Dendritic cell treated with granulocyte-macrophage colony-stimulating factor and Interleukin-4, amounts not matched to agents 40 ng/mL and 50 ng/mL, for 4 days (primary cell): ENCODE results near the gene GPN3.
A peak's percentile ranks its signal among the peaks of the same experiment; 100 is the strongest.
"Not testable (repeated sequence)": the region's sequence is repeated elsewhere in the genome, so short reads cannot be mapped to it uniquely, and the experiment has no call there.

Experiments
- H3K27ac Mint-ChIP-seq: one replicate; pipeline ENCODE4 v1.8.0; 2022; ENCODE audit warnings: mild to moderate bottlenecking, mixed read lengths
- H3K27me3 Mint-ChIP-seq: one replicate; pipeline ENCODE4 v1.8.0; 2022; ENCODE audit warnings: mild to moderate bottlenecking, mixed read lengths
- H3K36me3 Mint-ChIP-seq: one replicate; pipeline ENCODE4 v1.8.0; 2022; ENCODE audit warnings: low read depth, mixed read lengths
- H3K4me1 Mint-ChIP-seq: one replicate; pipeline ENCODE4 v1.8.0; 2022; ENCODE audit warnings: low read depth, mixed read lengths
- H3K4me3 Mint-ChIP-seq: one replicate; pipeline ENCODE4 v1.8.0; 2022; ENCODE audit warnings: mild to moderate bottlenecking, moderate library complexity, mixed read lengths
- H3K9me3 Mint-ChIP-seq: one replicate; pipeline ENCODE4 v1.8.0; 2022; ENCODE audit warnings: mixed read lengths
- intact Hi-C: fragments of 100-400 bp; cut with micrococcal nuclease; formaldehyde crosslinking; loops from one replicate; pipeline ENCODE4 v1.15.0; 2022

Gene GPN3

GRCh38 chr12:110421701-110422100 lies 46.4 kb downstream of the GPN3 start:
- no peaks in the 10 kb centered on the region for H3K27me3 Mint-ChIP-seq
- intact Hi-C loops: no loop called here
- peaks cover 11% of the 10 kb centered on the region for H3K4me1 Mint-ChIP-seq
- H3K4me3 Mint-ChIP-seq: no peak overlapping the region
- no peaks in the 10 kb centered on the region for H3K9me3 Mint-ChIP-seq
- H3K27ac Mint-ChIP-seq: no peak overlapping the region
- H3K36me3 Mint-ChIP-seq: no peaks in the 10 kb centered on the region

DNA sequence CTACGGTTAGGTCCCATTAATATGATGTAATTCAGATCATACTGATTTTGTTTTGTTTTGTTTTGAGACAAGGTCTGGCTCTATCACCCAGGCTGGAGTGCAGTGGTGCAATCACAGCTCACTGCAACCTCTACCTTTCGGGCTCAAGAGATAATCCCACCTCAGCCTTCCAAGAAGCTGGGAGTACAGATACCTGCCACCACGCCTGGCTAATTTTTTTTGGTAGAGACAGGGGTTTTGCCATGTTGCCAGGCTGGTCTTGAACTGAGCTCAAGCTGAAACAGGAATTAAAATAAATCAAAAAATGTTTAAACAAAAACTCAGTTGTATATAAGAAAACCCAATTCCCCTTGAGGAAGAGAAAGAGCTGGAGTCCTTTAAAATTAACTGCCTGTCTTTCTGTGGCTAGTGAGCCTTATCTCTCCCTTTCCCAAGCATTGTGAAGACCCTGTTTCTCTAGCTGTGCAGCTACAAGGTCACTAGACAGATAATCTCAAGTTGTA lies 46.8 kb downstream of the GPN3 start:
- Mint-ChIP-seq H3K4me1 (peaks cover 11% of the 10 kb centered on the region), H3K9me3 (no peaks in the 10 kb centered on the region), H3K27me3 (no peaks in the 10 kb centered on the region), H3K4me3 (no peak overlapping the region), H3K36me3 (no peaks in the 10 kb centered on the region), H3K27ac (no peak overlapping the region)
- intact Hi-C loops: no loop called here

- intact Hi-C loops, H3K4me3 Mint-ChIP-seq, H3K27me3 Mint-ChIP-seq, H3K9me3 Mint-ChIP-seq, H3K36me3 Mint-ChIP-seq, H3K27ac Mint-ChIP-seq: not testable (repeated sequence)
- peaks cover 11% of the 10 kb centered on the region for H3K4me1 Mint-ChIP-seq
Observed at GRCh38 chr12:110420644-110421043, 47.4 kb downstream of the GPN3 start.

DNA sequence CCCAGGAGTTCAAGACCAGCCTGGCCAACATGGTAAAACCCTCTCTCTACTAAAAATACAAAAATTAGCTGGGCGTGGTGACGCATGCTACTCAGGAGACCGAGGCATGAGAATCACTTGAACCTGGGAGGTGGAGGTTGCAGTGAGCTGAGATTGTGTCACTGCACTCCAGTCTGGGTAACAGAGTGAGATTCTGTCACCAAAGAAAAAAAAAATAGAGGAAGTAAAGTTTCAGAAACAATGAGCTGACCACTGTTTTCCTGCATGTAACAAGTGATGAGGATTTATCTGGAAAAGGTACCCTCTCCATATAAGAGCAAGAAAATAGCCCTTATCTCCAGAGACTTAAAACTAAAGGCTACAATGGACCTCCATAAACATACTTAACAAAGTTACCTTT lies 50.9 kb downstream of the GPN3 start:
- not testable (repeated sequence) for H3K4me3 Mint-ChIP-seq, H3K9me3 Mint-ChIP-seq

DNA sequence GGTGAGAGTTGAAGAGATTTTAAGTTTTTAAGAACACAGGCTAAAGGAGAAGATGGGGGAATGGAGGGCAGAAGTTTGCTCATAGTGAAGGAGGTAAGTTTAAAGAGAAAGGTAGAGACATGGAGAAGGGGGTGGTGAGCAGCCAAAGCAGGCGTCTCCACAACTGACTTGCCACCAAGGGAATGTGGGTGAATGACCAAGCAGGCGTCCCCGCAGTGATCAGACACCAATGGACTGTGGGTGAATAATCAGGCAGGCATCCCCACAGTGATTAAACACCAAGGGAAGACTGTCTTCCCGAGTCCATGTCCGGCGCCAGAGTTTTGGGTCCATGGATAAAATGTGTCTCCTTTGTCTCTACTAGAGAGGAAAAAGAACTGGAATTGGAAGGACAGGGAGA lies 58.0 kb downstream of the GPN3 start:
- H3K4me1 Mint-ChIP-seq, H3K4me3 Mint-ChIP-seq, H3K9me3 Mint-ChIP-seq, intact Hi-C loops, H3K36me3 Mint-ChIP-seq, H3K27ac Mint-ChIP-seq, H3K27me3 Mint-ChIP-seq: not testable (repeated sequence)

More for the DNA sequence above, 50.9 kb downstream of the GPN3 start:
- H3K27me3 Mint-ChIP-seq, H3K36me3 Mint-ChIP-seq, H3K27ac Mint-ChIP-seq, intact Hi-C loops: not testable (repeated sequence)
- peaks cover 11% of the 10 kb centered on the region for H3K4me1 Mint-ChIP-seq

DNA sequence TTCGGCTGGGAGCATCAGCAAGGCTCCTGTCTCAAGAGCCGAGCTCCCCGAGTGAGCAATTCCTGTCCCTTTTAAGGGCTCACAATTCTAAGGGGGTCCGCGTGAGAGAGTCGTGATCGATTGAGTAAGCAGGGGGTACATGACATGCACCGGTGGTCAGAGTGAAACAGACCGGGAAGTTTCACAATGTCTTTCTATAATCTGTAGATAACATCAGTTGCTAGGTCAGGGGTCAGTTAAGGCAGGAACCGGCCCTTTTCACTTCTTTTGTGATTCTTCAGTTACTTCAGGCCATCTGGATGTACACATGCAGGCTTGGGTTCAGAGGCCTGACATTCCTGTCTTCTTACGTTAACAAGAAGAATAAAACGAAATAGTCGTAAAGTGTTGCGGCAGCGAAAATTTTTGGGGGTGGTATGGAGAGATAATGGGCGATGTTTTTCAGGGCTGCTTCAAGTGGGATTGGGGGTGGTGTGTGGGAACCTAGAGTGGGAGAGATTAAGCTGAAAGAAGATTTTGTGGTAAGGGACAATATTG lies 62.9 kb downstream of the GPN3 start:
- intact Hi-C loops, H3K4me1 Mint-ChIP-seq, H3K27me3 Mint-ChIP-seq, H3K9me3 Mint-ChIP-seq, H3K27ac Mint-ChIP-seq, H3K4me3 Mint-ChIP-seq: not testable (repeated sequence)
- peaks cover 23% of the 10 kb centered on the region for H3K36me3 Mint-ChIP-seq

GRCh38 chr12:110403976-110404682 lies 63.9 kb downstream of the GPN3 start:
- intact Hi-C loops: no loop called here
- Mint-ChIP-seq H3K36me3 (peaks cover 34% of the 10 kb centered on the region), H3K9me3 (no peaks in the 10 kb centered on the region), H3K4me1 (peaks cover 7% of the 10 kb centered on the region), H3K27me3 (no peaks in the 10 kb centered on the region), H3K27ac (peak overlapping the region; percentile 98), H3K4me3 (peak overlapping the region; percentile 100)

DNA sequence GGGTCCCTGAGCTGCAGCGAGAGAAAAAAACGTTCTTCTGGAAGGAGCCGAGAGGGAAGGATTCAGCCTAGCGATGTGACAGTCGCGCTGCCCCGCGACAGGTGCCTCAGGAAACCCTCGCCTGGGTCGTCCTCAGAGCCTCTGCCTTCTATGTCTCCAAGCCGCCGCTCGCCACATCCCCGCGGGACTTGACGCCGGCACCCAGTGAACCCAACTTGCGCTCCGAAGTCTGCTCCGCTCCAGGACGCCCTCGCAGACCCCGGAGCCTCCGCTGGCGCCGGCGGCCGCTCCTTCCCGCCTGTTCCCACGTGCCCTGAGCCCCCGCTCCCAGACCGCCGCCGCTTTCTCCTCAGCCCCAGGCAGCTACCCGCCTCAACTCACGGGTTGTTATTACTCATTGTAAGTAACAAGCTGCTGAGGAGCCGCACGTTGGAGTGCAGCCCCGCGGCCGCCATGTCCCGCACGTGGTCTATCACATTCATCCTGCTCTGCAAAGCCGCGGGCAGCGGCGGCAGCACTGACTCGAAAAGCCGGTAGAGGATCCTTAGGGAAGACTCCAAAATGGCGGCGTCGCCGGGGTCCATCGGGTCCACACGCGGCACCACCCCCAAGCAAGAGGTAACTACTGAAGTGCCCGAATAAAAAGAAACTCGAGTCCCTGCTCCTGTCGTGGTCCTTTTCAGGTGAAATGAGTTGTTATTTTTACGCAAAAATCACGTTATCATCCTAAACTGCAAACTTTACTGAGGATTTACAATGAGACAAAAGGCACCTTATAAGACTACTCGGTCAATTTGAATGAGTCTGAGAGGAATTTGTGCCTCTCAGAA lies 64.7 kb downstream of the GPN3 start, which contains the start of gene ANAPC7:
Gene ANAPC7, minus strand, starts transcription at position 563 of the 830 bp plus-strand sequence. Its CDS starts 81 bp downstream, at position 482.
- Mint-ChIP-seq H3K27me3 (no peaks in the 10 kb centered on the region), H3K36me3 (peaks cover 35% of the 10 kb centered on the region), H3K27ac (peak within 1 kb of the TSS; percentile 98), H3K9me3 (no peaks in the 10 kb centered on the region), H3K4me1 (peaks cover 7% of the 10 kb centered on the region), H3K4me3 (peak within 1 kb of the TSS; percentile 100)
- intact Hi-C loops: no loop called here
